NCI-H748 (cell line): ENCODE data around the gene GPRC5D.

Source experiments
- DNase-seq: peaks from one replicate; lab custom pipeline; 2025; ENCODE audit not compliant: unreplicated experiment; lab: John Stamatoyannopoulos, UW

GPRC5D gene

GRCh38 chr12:12952036-12952435 lies at the start of gene GPRC5D:
GPRC5D (minus strand) TSS chr12:12952170; CDS start chr12:12950384, 1,786 bp downstream.
- DNase-seq: no peak

DNA sequence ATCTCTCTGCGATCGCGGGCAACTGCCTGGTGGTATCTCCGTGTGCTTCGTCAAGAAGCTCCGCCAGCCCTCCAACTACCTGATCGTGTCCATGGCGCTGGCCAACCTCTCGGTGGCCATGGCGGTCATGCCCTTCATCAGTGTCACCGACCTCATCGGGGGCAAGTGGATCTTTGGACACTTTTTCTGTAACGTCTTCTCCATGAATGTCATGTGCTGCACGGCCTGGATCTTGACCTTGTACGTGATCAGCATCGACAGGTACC lies 49.7 kb upstream of the GPRC5D start:
- DNase-seq: no peak

DNA sequence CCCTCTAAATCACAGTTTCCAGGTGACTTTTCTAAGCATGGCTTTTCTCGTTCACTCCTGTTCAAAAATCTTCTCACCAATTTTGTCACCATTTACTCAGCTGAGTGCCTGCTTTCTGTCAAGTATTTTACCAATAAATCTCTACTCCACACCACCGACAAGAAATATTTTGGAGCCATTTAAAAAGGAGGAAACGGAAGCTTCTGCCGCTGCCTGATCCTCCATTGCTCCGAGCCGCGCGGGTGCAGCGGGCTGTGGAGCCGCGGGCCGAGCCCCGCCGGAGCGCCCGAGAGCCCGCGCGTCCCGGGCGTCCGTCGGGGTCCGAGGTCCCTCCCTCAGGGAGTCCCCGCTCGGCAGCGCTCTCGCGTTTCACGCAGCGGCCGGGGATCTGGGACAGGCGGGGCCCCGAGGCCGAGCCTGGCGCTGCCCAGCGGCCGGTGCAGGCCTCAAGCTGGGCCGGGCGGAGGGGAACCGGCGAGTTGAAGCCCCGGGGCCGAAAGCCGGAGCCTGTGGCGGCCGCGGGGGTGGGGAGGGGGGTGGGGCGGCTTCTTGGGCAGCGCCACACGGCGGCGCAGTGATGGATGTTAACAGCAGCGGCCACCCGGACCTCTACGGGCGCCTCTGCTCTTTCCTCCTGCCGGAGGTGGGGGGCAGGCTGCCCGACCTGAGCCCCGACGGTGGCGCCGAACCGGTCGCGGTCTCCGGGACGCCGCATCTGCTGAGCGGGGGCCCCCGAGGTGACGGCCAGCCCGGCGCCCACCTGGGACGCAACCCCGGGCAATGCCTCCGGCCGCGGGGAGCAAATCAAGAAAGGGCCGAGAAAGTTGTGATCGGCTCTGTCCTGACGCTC lies 49.2 kb upstream of the GPRC5D start:
- peak; percentile 51 for DNase-seq

GRCh38 chr12:13000616-13000924 lies 48.6 kb upstream of the GPRC5D start:
- DNase-seq: peak; percentile 71

GRCh38 chr12:12999959-13000615 lies 48.1 kb upstream of the GPRC5D start, which contains the start of gene HEBP1:
HEBP1 (minus strand) TSS chr12:13000265; CDS start chr12:13000114, 151 bp downstream.
- peak; percentile 73 for DNase-seq

GRCh38 chr12:12999271-12999958 lies 47.4 kb upstream of the GPRC5D start:
- no peak for DNase-seq

- no peak for DNase-seq
Observed at GRCh38 chr12:12998248-12998647, 46.3 kb upstream of the GPRC5D start.

- no peak for DNase-seq
Observed at GRCh38 chr12:12997734-12998133, 45.8 kb upstream of the GPRC5D start.

GRCh38 chr12:12997156-12997555 lies 45.2 kb upstream of the GPRC5D start:
- DNase-seq: no peak

- no peak for DNase-seq
Observed at GRCh38 chr12:12996209-12996608, 44.2 kb upstream of the GPRC5D start.

DNA sequence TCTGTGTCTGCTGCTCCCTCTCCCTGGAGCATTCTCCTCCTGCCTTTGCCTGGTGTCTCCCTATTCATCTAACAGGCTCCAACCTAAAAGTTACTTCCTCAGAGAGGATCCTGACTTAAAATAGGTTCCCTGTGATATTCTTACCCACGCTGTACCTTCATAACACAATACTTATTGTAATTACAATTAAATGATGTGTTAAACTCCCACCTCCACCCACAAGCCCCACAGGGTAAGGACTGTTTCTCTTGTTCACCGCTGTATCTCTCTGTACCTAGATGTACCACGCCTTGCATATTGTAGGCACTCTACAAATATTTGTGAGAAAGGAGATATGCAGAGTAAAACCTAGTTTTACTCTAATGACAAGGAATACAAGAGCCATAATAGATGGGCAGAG lies 43.1 kb upstream of the GPRC5D start:
- no peak for DNase-seq

DNA sequence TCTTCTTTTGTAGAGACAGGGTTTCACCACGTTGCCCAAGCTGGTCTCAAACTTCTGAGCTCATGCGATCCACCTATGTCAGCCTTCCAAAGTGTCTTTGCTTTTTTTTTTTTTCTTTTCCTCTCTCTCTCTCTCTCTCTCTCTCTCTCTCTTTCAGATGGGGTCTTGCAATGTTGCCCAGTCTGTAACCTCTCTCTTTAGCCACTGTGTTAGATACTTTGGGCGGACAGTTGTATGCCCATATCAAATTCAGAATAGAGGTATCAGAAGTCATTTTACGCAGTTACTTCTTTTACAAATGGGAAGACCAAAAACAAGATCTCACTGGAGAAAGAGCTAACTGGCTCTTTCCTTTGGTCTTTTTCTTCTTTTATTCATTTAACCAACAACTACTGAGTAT lies 41.4 kb upstream of the GPRC5D start:
- DNase-seq: no peak

GRCh38 chr12:12992418-12993130 lies 40.6 kb upstream of the GPRC5D start:
- no peak for DNase-seq

DNA sequence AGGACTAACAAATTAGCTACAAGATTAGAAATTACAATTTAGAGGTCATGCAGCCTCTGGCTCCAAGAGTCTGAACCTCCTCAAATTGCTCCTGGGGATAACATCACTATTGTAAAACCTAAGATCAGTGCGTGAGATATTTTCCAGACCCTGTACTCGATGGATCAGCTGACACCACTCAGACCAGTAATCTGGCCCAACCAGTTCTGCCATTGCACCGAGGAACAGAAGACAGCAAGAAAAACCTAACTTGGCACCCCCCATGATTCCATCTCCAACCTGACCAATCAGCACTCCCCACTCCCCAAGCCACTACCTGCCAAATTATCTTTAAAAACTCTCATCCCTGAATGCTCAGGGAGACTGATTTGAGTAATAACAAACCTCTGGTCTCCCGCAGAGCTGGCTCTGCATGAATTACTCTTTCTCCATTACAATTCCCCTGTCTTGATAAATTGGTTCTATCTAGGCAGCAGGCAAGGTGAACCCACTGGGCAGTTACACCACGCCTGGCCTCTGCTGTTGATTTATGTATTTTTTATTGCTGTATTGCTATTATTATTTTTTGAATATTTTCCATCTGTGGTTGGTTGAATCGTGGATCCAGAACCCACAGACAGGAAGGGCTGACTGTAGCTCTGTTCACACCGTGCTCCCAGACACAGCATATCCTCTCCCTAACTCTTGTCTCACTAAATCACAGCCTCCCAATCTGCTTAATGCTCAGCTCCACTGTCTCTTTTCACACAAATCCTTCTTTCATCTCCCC lies 38.9 kb upstream of the GPRC5D start:
- no peak for DNase-seq

- DNase-seq: no peak
Observed at GRCh38 chr12:12987421-12987820, 35.5 kb upstream of the GPRC5D start.

DNA sequence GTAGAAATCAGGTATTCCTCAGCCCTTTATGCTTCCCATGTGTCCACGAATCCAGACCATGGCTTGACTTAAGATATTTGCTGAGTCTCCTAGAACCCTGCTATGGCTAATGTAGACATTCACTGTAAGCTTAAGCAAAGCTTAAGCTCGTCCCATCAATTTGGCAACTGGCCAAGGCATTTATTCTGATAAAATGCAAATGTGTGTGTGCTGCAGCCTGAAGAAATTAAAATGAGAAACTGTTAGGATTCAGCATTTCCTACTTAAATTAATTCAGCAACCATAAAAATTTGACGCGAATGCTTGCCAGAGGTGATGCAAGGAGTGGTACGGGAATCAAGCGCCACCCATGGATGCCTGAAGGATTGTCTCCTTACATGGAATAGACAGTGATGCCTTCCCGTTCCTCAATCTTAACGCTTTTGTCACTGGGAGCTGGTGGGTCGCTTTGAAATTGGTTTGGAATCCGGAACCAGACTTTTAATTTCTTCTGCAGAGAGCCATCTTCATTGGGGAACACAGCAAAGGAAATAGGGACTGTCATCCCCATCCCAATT lies 34.9 kb upstream of the GPRC5D start:
- DNase-seq: no peak

DNA sequence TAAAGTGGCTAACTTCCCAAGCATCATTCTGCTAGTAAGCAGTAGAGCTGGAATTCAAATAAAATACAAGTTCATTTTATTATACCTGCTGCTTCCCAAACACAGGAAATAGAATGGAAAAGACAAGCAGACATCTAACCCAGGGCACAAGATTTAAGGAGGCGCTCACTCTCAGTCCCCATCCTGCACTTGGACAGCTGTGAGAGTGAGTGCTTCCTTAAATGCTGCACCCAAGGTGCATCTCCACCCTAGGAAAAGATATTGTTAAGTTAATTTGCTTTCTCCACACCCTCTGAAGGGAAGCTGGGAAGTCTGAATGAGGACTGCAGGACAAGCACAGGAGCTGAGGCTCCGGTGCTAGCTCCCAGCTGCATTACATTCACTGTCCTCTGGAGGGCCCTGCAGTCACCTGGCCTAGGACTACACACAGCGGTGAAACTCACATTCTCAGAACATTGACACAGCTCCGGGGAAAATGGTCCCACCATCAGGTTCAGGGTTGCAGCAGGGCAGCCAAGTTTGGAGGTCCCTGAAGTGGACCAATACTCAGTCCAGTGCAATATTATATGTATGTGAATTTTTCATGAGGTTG lies 33.9 kb upstream of the GPRC5D start:
- no peak for DNase-seq

DNA sequence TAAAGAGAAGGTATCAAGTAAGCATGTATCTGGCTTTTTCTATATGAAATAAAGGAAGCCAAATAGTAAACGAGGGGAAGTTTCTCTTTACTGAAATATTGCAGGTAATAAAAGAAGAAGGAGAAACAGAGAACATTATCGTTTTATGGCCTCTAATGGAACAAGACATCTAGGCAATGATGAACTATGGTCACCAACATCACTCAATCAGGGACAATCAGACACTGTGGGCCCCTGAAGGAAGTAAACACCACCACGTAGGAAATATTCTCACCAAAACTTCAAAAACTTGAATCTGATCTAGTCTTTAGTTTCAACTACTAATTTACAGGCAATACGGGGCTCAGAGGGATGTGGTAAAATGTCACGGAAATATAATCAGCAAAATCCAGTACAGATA lies 32.2 kb upstream of the GPRC5D start:
- DNase-seq: no peak

- peak; percentile 30 for DNase-seq
Observed at GRCh38 chr12:12983420-12984035, 31.6 kb upstream of the GPRC5D start.

DNA sequence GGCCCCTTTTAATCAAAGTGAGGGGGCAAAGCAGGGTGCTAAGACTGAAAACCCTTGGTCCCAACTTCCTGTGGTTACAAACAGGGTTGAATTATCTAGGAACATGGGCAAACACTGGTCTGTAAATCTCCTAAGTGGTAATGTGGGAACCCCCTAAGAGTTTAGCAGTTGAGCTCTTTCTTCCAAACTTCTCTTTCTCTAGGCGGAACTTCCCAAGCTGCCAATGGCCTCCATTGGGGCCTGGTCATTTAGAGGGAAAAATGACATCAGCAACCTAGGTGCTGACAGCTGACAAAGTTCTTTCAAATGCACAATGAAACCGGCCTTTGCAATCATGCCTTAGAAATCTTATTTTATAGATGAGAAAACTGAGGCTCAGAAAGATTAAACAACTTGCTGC lies 30.4 kb upstream of the GPRC5D start:
- no peak for DNase-seq
